GM10248 (cell line): ENCODE results near the gene MRPL12.

Experiments
- CTCF ChIA-PET: fragments of 300-600 bp; sonication (Branson Sonifier 250); formaldehyde crosslinking; extraction: SDS; loops from one replicate; lab custom pipeline; 2021; ENCODE audit warnings: antibody characterized with exemption; lab: Yijun Ruan, JAX
- POLR2A ChIA-PET: fragments of 350-650 bp; sonication (Branson Sonifier 250); formaldehyde crosslinking; extraction: SDS; loops from one replicate; lab custom pipeline; 2020; ENCODE audit warnings: antibody characterized with exemption; lab: Yijun Ruan, JAX
- DNase-seq: peaks from one replicate; pipeline ENCODE4 v3.0.0; 2012; ENCODE audit errors: extremely low spot score
- CTCF ChIP-seq: IDR thresholded peaks from 2 replicates; pipeline ENCODE4 v1.5.1; 2012; ENCODE audit warnings: mild to moderate bottlenecking, low read depth; ENCODE audit errors: extremely low read depth, missing control alignments, control extremely low read depth

Gene MRPL12

GRCh38 chr17:81713556-81714411 is 10.6 kb downstream of the MRPL12 start:
- CTCF ChIA-PET: interaction anchor here (0.9 to 1.5 kb wide), 2 partner anchors 17 to 21 kb away, joined by 3 read pairs; no protein-coding TSS in a partner anchor
- POLR2A ChIA-PET: interaction anchor here (0.6 to 1.4 kb wide), 3 partner anchors 10 to 213 kb away, joined by 3 to 4 read pairs (median 3); partner anchors contain the start of gene MRPL12
- DNase-seq: no peak
- no peak for TF ChIP-seq CTCF

GRCh38 chr17:81714412-81715106 is 11.4 kb downstream of the MRPL12 start:
- TF ChIP-seq CTCF: no peak
- DNase-seq: no peak
- POLR2A ChIA-PET: interaction anchor here (1.0 kb wide), 1 partner anchor 11 kb away, joined by 4 read pairs; the partner anchor contains the start of gene MRPL12
- CTCF ChIA-PET: interaction anchor here (1.4 to 1.5 kb wide), 2 partner anchors 20 to 21 kb away, joined by 3 to 4 read pairs; no protein-coding TSS in a partner anchor

GRCh38 chr17:81715107-81715871 is 12.1 kb downstream of the MRPL12 start:
- TF ChIP-seq CTCF: no peak
- POLR2A ChIA-PET: no interaction called here
- CTCF ChIA-PET: interaction anchor here (1.4 kb wide), 1 partner anchor 20 kb away, joined by 4 read pairs; no protein-coding TSS in a partner anchor
- DNase-seq: no peak

GRCh38 chr17:81715872-81716673 is 12.9 kb downstream of the MRPL12 start:
- POLR2A ChIA-PET: interaction anchor here (0.6 kb wide), 1 partner anchor 31 kb away, joined by 5 read pairs; no protein-coding TSS in a partner anchor
- TF ChIP-seq CTCF: no peak
- no peak for DNase-seq
- CTCF ChIA-PET: interaction anchor here (1.4 kb wide), 1 partner anchor 19 kb away, joined by 4 read pairs; no protein-coding TSS in a partner anchor

- no peak for TF ChIP-seq CTCF
- ChIA-PET POLR2A (interaction anchor here (0.6 kb wide), 1 partner anchor 19 kb away, joined by 6 read pairs; no protein-coding TSS in a partner anchor), CTCF (no interaction called here)
- DNase-seq: no peak
These were observed 13.5 kb downstream of the MRPL12 start for GRCh38 chr17:81716674-81716996.
